Natural killer cell (primary cell): ENCODE data around the gene TBX3. TPM values are rescaled to one million over a fixed set of nuclear protein-coding genes. Genes with fewer than 3 reads are reported as not detected.

Experiments
- ATAC-seq, 3 donors: fragments of 150-1000 bp in 2 of 3; fragments of 200-7000 bp in 1 of 3; cut with Tn5 transposase; 1 replicate in 1 of 3; 2 replicates in 2 of 3; pipeline ENCODE4 v1.10.0; 2021; ENCODE audit warnings: mild to moderate bottlenecking in 2 of 3, moderate library complexity in 2 of 3
- DNase-seq, 2 donors: peaks; one replicate each; pipeline versions ENCODE4 v3.0.0 to v3.0.0-alpha.2; 2013 to 2021; ENCODE audit warnings: mixed read lengths in 1 of 2
- H3K27ac ChIP-seq: one replicate; pipeline ENCODE4 v1.5.1; 2013; ENCODE audit warnings: mild to moderate bottlenecking, low read length
- H3K27me3 ChIP-seq: one replicate; pipeline ENCODE4 v1.6.1; 2013; ENCODE audit warnings: low read length; ENCODE audit not compliant: control insufficient read depth, insufficient read depth
- H3K36me3 ChIP-seq: one replicate; pipeline ENCODE4 v1.6.1; 2013; ENCODE audit warnings: low read length; ENCODE audit not compliant: control insufficient read depth, insufficient read depth
- H3K4me1 ChIP-seq: one replicate; pipeline ENCODE4 v1.6.1; 2013; ENCODE audit warnings: low read length; ENCODE audit not compliant: control insufficient read depth, insufficient read depth
- H3K4me3 ChIP-seq: one replicate; pipeline ENCODE4 v1.5.1; 2013; ENCODE audit warnings: low read length
- H3K9me3 ChIP-seq: one replicate; pipeline ENCODE4 v1.6.1; 2013; ENCODE audit warnings: low read length; ENCODE audit not compliant: control insufficient read depth, insufficient read depth
- H3K27ac Mint-ChIP-seq, 2 donors: one replicate each; pipeline ENCODE4 v1.8.0; 2022; ENCODE audit warnings: mild to moderate bottlenecking in 2 of 2, mixed read lengths in 2 of 2, moderate library complexity in 1 of 2
- H3K27me3 Mint-ChIP-seq, 2 donors: one replicate each; pipeline ENCODE4 v1.8.0; 2022; ENCODE audit warnings: low read depth in 2 of 2, mixed read lengths in 2 of 2
- H3K36me3 Mint-ChIP-seq: one replicate; pipeline ENCODE4 v1.8.0; 2022; ENCODE audit warnings: mixed read lengths
- H3K4me1 Mint-ChIP-seq, 2 donors: one replicate each; pipeline ENCODE4 v1.8.0; 2022; ENCODE audit warnings: mixed read lengths in 2 of 2
- H3K4me3 Mint-ChIP-seq: one replicate; pipeline ENCODE4 v1.8.0; 2022; ENCODE audit warnings: mild to moderate bottlenecking, moderate library complexity, mixed read lengths
- H3K9me3 Mint-ChIP-seq, 2 donors: one replicate each; pipeline ENCODE4 v1.8.0; 2022; ENCODE audit warnings: mixed read lengths in 2 of 2
- WGBS: methylation state at CpG from one replicate; pipeline ENCODE4 v1.1.7; 2013; ENCODE audit warnings: missing lambda C conversion rate; ENCODE audit not compliant: insufficient coverage; 5-methylcytosine and 5-hydroxymethylcytosine counted together
- intact Hi-C: fragments of 100-400 bp; cut with micrococcal nuclease; formaldehyde crosslinking; loops from one replicate; pipeline ENCODE4 v1.14.2; 2022
- total RNA-seq, 4 donors: library from RNA; stranded (reverse); fragments of 120-200 nt in 1 of 4; gene quantifications; one replicate each; pipeline versions ENCODE4 v1.2.3 to v1.2.4, GENCODE V29; 2013 to 2022
- TF ChIP-seq, protein P1 (sequence below): fragments of 200-600 bp; IDR thresholded peaks from one replicate; pipeline ENCODE4 v1.8.0; 2022; ENCODE audit warnings: antibody characterized with exemption

Gene TBX3
- total RNA-seq, 3 donors from 2014 or later (not counting 1 experiment from before 2014, with no cell fraction given): 0.05 TPM; not detected in 2

DNA sequence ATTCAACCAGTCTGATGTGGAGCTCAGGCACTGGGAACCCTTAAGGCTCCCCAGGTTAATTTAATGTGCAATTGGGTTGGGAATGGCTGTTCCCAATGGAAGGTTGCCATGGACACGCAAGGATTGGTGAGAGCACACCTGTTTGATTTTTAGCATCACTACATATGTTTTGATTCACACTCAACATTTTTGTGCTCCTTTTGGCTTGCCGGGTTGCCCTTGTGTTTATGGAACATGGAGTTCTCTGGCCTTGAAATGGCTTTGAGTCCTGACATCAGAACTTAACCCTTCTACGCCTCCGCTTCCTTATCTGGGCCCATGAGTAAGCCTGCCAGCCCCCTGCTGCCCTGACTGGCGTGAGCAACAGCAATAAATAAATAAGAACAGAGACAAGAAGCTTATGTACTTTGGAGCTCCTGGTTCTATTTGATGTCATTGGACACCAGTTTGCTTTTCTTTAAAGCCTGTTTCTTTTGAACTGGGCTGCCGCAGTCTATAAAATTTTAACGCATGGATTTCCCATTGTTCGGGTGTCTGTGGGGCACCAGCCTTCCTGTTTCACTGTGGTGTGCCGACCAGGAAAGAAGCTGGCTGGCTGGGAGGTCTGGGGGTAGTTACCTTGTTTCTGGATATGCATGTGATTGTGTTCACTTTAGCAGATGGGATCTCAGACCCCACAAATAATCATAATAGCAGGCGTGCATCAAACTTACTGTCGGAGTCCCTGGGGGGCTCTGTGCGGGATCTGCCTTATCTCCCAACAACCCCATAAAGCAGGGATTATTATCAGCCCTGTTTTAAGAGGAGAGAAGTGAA is 27.8 kb downstream of the TBX3 start:
- intact Hi-C loops: no loop called here
- TF ChIP-seq, protein P1, sequence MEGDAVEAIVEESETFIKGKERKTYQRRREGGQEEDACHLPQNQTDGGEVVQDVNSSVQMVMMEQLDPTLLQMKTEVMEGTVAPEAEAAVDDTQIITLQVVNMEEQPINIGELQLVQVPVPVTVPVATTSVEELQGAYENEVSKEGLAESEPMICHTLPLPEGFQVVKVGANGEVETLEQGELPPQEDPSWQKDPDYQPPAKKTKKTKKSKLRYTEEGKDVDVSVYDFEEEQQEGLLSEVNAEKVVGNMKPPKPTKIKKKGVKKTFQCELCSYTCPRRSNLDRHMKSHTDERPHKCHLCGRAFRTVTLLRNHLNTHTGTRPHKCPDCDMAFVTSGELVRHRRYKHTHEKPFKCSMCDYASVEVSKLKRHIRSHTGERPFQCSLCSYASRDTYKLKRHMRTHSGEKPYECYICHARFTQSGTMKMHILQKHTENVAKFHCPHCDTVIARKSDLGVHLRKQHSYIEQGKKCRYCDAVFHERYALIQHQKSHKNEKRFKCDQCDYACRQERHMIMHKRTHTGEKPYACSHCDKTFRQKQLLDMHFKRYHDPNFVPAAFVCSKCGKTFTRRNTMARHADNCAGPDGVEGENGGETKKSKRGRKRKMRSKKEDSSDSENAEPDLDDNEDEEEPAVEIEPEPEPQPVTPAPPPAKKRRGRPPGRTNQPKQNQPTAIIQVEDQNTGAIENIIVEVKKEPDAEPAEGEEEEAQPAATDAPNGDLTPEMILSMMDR: no peak
- Histone ChIP-seq H3K36me3 (no peaks in the 10 kb centered on the region), H3K27me3 (no peaks in the 10 kb centered on the region), H3K4me3 (no peak overlapping the region), H3K4me1 (no peaks in the 10 kb centered on the region), H3K9me3 (no peaks in the 10 kb centered on the region), H3K27ac (no peak overlapping the region)
- 50% methylated on average over 9 of the region's 12 CpGs for whole genome bisulfite sequencing
- Mint-ChIP-seq H3K27ac (no peak overlapping the region), H3K9me3 (no peaks in the 10 kb centered on the region), H3K36me3 (no peaks in the 10 kb centered on the region), H3K27me3 (peaks cover 7 to 8% of the 10 kb centered on the region in 2 donors), H3K4me1 (no peaks in the 10 kb centered on the region), H3K4me3 (no peak overlapping the region)
- ATAC-seq (no peak), DNase-seq (no peak)

DNA sequence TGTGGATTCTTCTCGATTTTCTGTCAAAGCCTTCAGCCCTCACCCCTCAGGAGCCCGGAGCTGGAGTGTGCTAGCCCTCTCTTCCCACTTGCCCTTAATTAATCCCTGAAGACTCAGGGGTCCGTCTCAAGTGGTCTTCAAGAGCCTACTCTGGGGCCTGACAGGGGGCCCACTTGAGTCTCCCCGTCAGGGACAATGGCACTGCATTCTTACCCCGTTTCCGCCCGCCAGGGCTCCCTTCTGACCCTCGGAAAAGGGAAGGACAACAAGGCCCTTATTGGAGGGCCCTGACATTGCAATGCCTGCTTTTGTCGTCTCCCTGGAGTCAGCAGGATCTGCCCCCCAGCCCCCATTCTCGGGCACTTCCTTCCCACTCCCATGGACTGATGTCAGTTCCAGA is 34.4 kb downstream of the TBX3 start:
- 36% methylated on average over 10 of the region's 10 CpGs for WGBS
- no peak for DNase-seq
- H3K27me3 Mint-ChIP-seq: peaks cover 0 to 2% of the 10 kb centered on the region in 2 donors
- Histone ChIP-seq H3K36me3 (no peaks in the 10 kb centered on the region), H3K27me3 (no peaks in the 10 kb centered on the region), H3K4me1 (no peaks in the 10 kb centered on the region), H3K27ac (no peak overlapping the region), H3K4me3 (no peak overlapping the region), H3K9me3 (no peaks in the 10 kb centered on the region)
- H3K4me3 Mint-ChIP-seq: no peak overlapping the region
- TF ChIP-seq, protein P1: no peak
- H3K27ac Mint-ChIP-seq: no peak overlapping the region
- intact Hi-C loops: no loop called here
- no peak for ATAC-seq
- no peaks in the 10 kb centered on the region for H3K4me1 Mint-ChIP-seq
- H3K36me3 Mint-ChIP-seq: no peaks in the 10 kb centered on the region
- no peaks in the 10 kb centered on the region for H3K9me3 Mint-ChIP-seq

DNA sequence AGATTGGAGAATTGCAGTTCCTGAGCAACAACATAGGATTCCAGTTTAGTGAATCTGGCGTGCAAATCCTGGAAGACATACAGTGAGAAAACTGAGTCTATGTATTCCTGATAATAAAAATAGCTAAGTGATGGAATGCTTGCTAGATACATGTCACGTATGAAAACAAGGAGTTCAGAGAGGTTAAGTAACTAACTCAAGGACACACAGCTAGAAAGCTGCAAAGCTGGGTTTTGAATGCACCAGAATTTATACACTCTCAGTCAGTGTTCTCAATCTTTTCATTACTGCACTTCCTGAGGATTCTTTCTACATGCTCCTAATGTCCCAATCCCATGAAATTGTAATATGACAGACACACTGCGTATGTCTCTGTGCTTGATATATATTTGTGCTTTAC is 35.3 kb downstream of the TBX3 start:
- Mint-ChIP-seq H3K4me1 (no peaks in the 10 kb centered on the region), H3K27ac (no peak overlapping the region), H3K9me3 (no peaks in the 10 kb centered on the region), H3K27me3 (peaks cover 0 to 2% of the 10 kb centered on the region in 2 donors), H3K4me3 (no peak overlapping the region), H3K36me3 (no peaks in the 10 kb centered on the region)
- Histone ChIP-seq H3K36me3 (no peaks in the 10 kb centered on the region), H3K9me3 (no peaks in the 10 kb centered on the region), H3K4me1 (no peaks in the 10 kb centered on the region), H3K27me3 (no peaks in the 10 kb centered on the region), H3K27ac (no peak overlapping the region), H3K4me3 (no peak overlapping the region)
- TF ChIP-seq, protein P1: no peak
- intact Hi-C loops: no loop called here
- WGBS: 86% methylated on average over 3 of the region's 3 CpGs
- ATAC-seq: no peak
- DNase-seq: no peak
